Stimulated activated CD8-positive, alpha-beta memory T cell treated with anti-CD3 and anti-CD28 coated beads, Interleukin-7, amount 100 ng/mL, for 1 hour (primary cell): ENCODE measurements around the gene GMPR2.

ENCODE experiments used
- DNase-seq, 2 donors: peaks; one replicate each; pipeline ENCODE4 v3.0.0-alpha.2; 2020; ENCODE audit warnings: low read depth in 2 of 2

Gene GMPR2

GRCh38 chr14:24267516-24267915, 34.8 kb downstream of the GMPR2 start:
- DNase-seq, result no peak

GRCh38 chr14:24268225-24268624, 35.5 kb downstream of the GMPR2 start:
- no peak for DNase-seq

GRCh38 chr14:24269368-24269767, 36.6 kb downstream of the GMPR2 start:
- no peak for DNase-seq

GRCh38 chr14:24269910-24270536, 37.3 kb downstream of the GMPR2 start:
- DNase-seq, result no peak

- DNase-seq, result no peak
Measured at GRCh38 chr14:24270537-24271133, 37.9 kb downstream of the GMPR2 start.

GRCh38 chr14:24271134-24271833, 38.6 kb downstream of the GMPR2 start, which contains the start of gene RABGGTA:
Gene RABGGTA (minus strand): TSS chr14:24271597. CDS start chr14:24271115, 482 bp downstream.
- peak; percentile 79 to 81 for DNase-seq

GRCh38 chr14:24271834-24272263, 39.1 kb downstream of the GMPR2 start:
- DNase-seq, result no peak

GRCh38 chr14:24272467-24272866, 39.7 kb downstream of the GMPR2 start:
- DNase-seq, result no peak

GRCh38 chr14:24273422-24273998, 40.8 kb downstream of the GMPR2 start:
- DNase-seq, result no peak

- DNase-seq, result no peak
Measured at GRCh38 chr14:24274101-24274543, 41.4 kb downstream of the GMPR2 start.

- no peak for DNase-seq
Measured at GRCh38 chr14:24277071-24277470, 44.3 kb downstream of the GMPR2 start.

GRCh38 chr14:24277606-24278321, 45.0 kb downstream of the GMPR2 start:
- DNase-seq, result no peak

GRCh38 chr14:24278424-24278823, 45.7 kb downstream of the GMPR2 start:
- DNase-seq, result no peak

- no peak for DNase-seq
Measured at GRCh38 chr14:24279301-24280186, 46.8 kb downstream of the GMPR2 start.

- DNase-seq, result no peak
Measured at GRCh38 chr14:24280797-24281460, 48.2 kb downstream of the GMPR2 start.

- no peak for DNase-seq
Measured at GRCh38 chr14:24281636-24282035, 48.9 kb downstream of the GMPR2 start.

- no peak for DNase-seq
Measured at GRCh38 chr14:24282736-24283135, 50.0 kb downstream of the GMPR2 start.

- DNase-seq, result no peak
Measured at GRCh38 chr14:24283796-24284460, 51.2 kb downstream of the GMPR2 start.

GRCh38 chr14:24284501-24285035, 51.8 kb downstream of the GMPR2 start:
- no peak for DNase-seq
